Measurements from ENCODE around the gene TAS1R1. TPM values are rescaled to one million over a fixed set of nuclear protein-coding genes. Genes with fewer than 3 reads are reported as not detected.

TAS1R1 gene
- total and polyA plus RNA-seq, 9 of the 15 experiments (the other 6 are each of a cell fraction or from before 2014, with no cell fraction given) = 0.06 TPM; not detected in 8

- TF ChIP-seq HDAC6 (IDR thresholded peaks at IDR 0.05; ENCODE audit: low read depth, low read length) (peak; percentile 60), HNRNPLL (IDR thresholded peaks at IDR 0.05; ENCODE audit: low read depth, low read length, poor library complexity, severe bottlenecking) (peak; percentile 97), CREB5 (CRISPR knock-in tag; IDR thresholded peaks at IDR 0.05) (no peak), ETV5 (CRISPR knock-in tag; IDR thresholded peaks at IDR 0.05; ENCODE audit: low read depth) (peak; percentile 3; the same call in 1 of the 2 replicates), ZNF76 (CRISPR knock-in tag; IDR thresholded peaks at IDR 0.05; ENCODE audit: borderline replicate concordance) (no peak), NFXL1 (CRISPR knock-in tag; IDR thresholded peaks at IDR 0.05) (no peak), FIP1L1 (IDR thresholded peaks at IDR 0.05; ENCODE audit: low read depth, low read length, poor library complexity, severe bottlenecking) (peak; percentile 87), TRIM24 (IDR thresholded peaks at IDR 0.05) (no peak), HMGN3 (IDR thresholded peaks at IDR 0.05; ENCODE audit: borderline replicate concordance, extremely low read depth, insufficient read length, low read depth, low read length) (peak; percentile 20), SAP30 (IDR thresholded peaks at IDR 0.05; ENCODE audit: borderline replicate concordance, insufficient read depth, low read depth, low read length, poor library complexity, severe bottlenecking) (peak; percentile 96), HDAC1 (IDR thresholded peaks at IDR 0.05) (peak in 1 of 2 experiments; percentile 91; a peak in 2 of 4 replicates), MECOM (CRISPR knock-in tag; IDR thresholded peaks at IDR 0.05) (no peak), ZNF165 (CRISPR knock-in tag; IDR thresholded peaks at IDR 0.05; ENCODE audit: borderline replicate concordance) (0 out of 2 replicates have a peak, but pooled peaks have one; percentile 46), ZHX1 (conservative IDR thresholded peaks at IDR 0.05; ENCODE audit: low read length) (no peak), ZNF197 (CRISPR knock-in tag; IDR thresholded peaks at IDR 0.05; ENCODE audit: low read depth) (no peak), RNF2 (IDR thresholded peaks at IDR 0.05) (0 out of 2 replicates have a peak, but pooled peaks have one; percentile 44)
- TF ChIP-seq, protein P1, sequence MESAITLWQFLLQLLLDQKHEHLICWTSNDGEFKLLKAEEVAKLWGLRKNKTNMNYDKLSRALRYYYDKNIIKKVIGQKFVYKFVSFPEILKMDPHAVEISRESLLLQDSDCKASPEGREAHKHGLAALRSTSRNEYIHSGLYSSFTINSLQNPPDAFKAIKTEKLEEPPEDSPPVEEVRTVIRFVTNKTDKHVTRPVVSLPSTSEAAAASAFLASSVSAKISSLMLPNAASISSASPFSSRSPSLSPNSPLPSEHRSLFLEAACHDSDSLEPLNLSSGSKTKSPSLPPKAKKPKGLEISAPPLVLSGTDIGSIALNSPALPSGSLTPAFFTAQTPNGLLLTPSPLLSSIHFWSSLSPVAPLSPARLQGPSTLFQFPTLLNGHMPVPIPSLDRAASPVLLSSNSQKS (CRISPR knock-in tag; IDR thresholded peaks at IDR 0.05) = no peak
- TF ChIP-seq, protein P2, sequence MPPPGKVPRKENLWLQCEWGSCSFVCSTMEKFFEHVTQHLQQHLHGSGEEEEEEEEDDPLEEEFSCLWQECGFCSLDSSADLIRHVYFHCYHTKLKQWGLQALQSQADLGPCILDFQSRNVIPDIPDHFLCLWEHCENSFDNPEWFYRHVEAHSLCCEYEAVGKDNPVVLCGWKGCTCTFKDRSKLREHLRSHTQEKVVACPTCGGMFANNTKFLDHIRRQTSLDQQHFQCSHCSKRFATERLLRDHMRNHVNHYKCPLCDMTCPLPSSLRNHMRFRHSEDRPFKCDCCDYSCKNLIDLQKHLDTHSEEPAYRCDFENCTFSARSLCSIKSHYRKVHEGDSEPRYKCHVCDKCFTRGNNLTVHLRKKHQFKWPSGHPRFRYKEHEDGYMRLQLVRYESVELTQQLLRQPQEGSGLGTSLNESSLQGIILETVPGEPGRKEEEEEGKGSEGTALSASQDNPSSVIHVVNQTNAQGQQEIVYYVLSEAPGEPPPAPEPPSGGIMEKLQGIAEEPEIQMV (tag; conservative IDR thresholded peaks at IDR 0.05; ENCODE audit: low read depth) = no peak; the same call in 1 of the 2 replicates
- TF ChIP-seq, protein P3, sequence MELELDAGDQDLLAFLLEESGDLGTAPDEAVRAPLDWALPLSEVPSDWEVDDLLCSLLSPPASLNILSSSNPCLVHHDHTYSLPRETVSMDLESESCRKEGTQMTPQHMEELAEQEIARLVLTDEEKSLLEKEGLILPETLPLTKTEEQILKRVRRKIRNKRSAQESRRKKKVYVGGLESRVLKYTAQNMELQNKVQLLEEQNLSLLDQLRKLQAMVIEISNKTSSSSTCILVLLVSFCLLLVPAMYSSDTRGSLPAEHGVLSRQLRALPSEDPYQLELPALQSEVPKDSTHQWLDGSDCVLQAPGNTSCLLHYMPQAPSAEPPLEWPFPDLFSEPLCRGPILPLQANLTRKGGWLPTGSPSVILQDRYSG (tag; conservative IDR thresholded peaks at IDR 0.05; ENCODE audit: low read depth) = no peak
Observed at GRCh38 chr1:6601923-6602668, 47.0 kb downstream of the TAS1R1 start (continued).
